ENCODE measurements around the gene AKAP12.

DNA sequence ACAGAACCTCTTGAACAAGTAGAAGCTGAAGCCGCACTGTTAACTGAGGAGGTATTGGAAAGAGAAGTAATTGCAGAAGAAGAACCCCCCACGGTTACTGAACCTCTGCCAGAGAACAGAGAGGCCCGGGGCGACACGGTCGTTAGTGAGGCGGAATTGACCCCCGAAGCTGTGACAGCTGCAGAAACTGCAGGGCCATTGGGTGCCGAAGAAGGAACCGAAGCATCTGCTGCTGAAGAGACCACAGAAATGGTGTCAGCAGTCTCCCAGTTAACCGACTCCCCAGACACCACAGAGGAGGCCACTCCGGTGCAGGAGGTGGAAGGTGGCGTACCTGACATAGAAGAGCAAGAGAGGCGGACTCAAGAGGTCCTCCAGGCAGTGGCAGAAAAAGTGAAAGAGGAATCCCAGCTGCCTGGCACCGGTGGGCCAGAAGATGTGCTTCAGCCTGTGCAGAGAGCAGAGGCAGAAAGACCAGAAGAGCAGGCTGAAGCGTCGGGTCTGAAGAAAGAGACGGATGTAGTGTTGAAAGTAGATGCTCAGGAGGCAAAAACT, 111.5 kb downstream of the AKAP12 start:
- TF ChIP-seq, protein P1, sequence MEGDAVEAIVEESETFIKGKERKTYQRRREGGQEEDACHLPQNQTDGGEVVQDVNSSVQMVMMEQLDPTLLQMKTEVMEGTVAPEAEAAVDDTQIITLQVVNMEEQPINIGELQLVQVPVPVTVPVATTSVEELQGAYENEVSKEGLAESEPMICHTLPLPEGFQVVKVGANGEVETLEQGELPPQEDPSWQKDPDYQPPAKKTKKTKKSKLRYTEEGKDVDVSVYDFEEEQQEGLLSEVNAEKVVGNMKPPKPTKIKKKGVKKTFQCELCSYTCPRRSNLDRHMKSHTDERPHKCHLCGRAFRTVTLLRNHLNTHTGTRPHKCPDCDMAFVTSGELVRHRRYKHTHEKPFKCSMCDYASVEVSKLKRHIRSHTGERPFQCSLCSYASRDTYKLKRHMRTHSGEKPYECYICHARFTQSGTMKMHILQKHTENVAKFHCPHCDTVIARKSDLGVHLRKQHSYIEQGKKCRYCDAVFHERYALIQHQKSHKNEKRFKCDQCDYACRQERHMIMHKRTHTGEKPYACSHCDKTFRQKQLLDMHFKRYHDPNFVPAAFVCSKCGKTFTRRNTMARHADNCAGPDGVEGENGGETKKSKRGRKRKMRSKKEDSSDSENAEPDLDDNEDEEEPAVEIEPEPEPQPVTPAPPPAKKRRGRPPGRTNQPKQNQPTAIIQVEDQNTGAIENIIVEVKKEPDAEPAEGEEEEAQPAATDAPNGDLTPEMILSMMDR (IDR thresholded peaks at IDR 0.05; ENCODE audit: low read length) = no peak
- TF ChIP-seq EZH2 (IDR thresholded peaks at IDR 0.05; ENCODE audit: borderline replicate concordance, low read length) = no peak

Data from OCI-LY1 (cell line).